Gastrocnemius medialis (tissue), 4 donors: ENCODE data around the gene ADGRE3.

Source experiments
- POLR2A ChIP-seq, 2 donors: fragments of 450-650 bp; IDR thresholded peaks; one replicate each; pipeline ENCODE4 v1.6.1; 2017; ENCODE audit warnings: antibody characterized with exemption in 2 of 2, mild to moderate bottlenecking in 2 of 2, moderate library complexity in 2 of 2
- TF ChIP-seq, protein P1 (sequence below), 5 experiments: fragments of 450-650 bp in 3 of 5; fragments of 200-600 bp in 2 of 5; sonication (generic) in 2 of 5; IDR thresholded peaks in 4 of 5; conservative IDR thresholded peaks in 1 of 5; 1 replicate in 4 of 5; 2 replicates in 1 of 5; pipeline ENCODE4 v1.5.1; 2016 to 2019; ENCODE audit warnings: antibody characterized with exemption in 5 of 5, mild to moderate bottlenecking in 3 of 5, moderate library complexity in 3 of 5

DNA sequence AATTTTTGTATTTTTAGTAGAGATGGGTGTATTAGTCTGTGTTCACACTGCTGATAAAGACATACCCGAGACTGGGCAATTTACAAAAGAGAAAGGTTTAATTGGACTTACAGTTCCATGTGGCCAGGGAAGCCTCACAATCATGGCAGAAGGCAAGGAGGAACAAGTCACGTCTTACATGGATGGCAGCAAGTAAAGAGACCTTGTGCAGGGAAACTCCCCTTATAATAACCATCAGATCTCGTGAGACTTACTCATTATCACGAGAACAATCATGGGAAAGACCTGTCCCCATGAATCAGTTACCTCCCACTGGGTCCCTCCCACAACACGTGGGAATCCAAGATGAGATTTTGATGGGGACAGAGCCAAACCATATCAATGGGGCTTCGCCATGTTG, 29.8 kb upstream of the ADGRE3 start:
- TF ChIP-seq, protein P1, sequence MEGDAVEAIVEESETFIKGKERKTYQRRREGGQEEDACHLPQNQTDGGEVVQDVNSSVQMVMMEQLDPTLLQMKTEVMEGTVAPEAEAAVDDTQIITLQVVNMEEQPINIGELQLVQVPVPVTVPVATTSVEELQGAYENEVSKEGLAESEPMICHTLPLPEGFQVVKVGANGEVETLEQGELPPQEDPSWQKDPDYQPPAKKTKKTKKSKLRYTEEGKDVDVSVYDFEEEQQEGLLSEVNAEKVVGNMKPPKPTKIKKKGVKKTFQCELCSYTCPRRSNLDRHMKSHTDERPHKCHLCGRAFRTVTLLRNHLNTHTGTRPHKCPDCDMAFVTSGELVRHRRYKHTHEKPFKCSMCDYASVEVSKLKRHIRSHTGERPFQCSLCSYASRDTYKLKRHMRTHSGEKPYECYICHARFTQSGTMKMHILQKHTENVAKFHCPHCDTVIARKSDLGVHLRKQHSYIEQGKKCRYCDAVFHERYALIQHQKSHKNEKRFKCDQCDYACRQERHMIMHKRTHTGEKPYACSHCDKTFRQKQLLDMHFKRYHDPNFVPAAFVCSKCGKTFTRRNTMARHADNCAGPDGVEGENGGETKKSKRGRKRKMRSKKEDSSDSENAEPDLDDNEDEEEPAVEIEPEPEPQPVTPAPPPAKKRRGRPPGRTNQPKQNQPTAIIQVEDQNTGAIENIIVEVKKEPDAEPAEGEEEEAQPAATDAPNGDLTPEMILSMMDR (IDR thresholded peaks at IDR 0.05 in 4 of 5, conservative IDR thresholded peaks at IDR 0.05 in 1 of 5): no peak
- TF ChIP-seq POLR2A (IDR thresholded peaks at IDR 0.05): no peak
